ENCODE data around the gene WRAP73. TPM values are rescaled to one million over a fixed set of nuclear protein-coding genes. Genes with fewer than 3 reads are reported as not detected.

Gene WRAP73
- total RNA-seq, 6 experiments from 2014 or later = 5.6 to 9.1 (median 7.1) TPM

- DNase-seq (no peak), ATAC-seq (no peak)
- no peaks in the 10 kb centered on the region for H3K9me3 ChIP-seq
- no peaks in the 10 kb centered on the region for H3K36me3 ChIP-seq
- intact Hi-C loops (cut with DNase I) = no loop called here
- no peak overlapping the region for H3K4me3 ChIP-seq
- no peak overlapping the region for H3K27ac ChIP-seq
- H3K27me3 ChIP-seq = no peaks in the 10 kb centered on the region
- WGBS (ENCODE audit: insufficient coverage, low coverage, low lambda C conversion rate, missing lambda C conversion rate) = 59% methylated on average over 8 of the region's 31 CpGs
- TF ChIP-seq POLR2A (IDR thresholded peaks at IDR 0.05) (no peak), CTCF (IDR thresholded peaks at IDR 0.05) (no peak)
- no peaks in the 10 kb centered on the region for H3K4me1 ChIP-seq
Observed at GRCh38 chr1:3594706-3595377, 55.1 kb downstream of the WRAP73 start.

- WGBS (ENCODE audit: insufficient coverage, low coverage, low lambda C conversion rate, missing lambda C conversion rate) = 28% methylated on average over 4 of the region's 10 CpGs
Observed at GRCh38 chr1:3593745-3594144, 56.2 kb downstream of the WRAP73 start.

GRCh38 chr1:3593334-3593733 is 56.6 kb downstream of the WRAP73 start:
- intact Hi-C loops (cut with DNase I) = no loop called here
- Histone ChIP-seq H3K4me1 (no peaks in the 10 kb centered on the region), H3K27me3 (no peaks in the 10 kb centered on the region), H3K9me3 (no peaks in the 10 kb centered on the region), H3K4me3 (no peak overlapping the region), H3K27ac (no peak overlapping the region), H3K36me3 (no peaks in the 10 kb centered on the region)
- TF ChIP-seq CTCF (IDR thresholded peaks at IDR 0.05) = no peak
- no peak for TF ChIP-seq POLR2A (IDR thresholded peaks at IDR 0.05)
- WGBS (ENCODE audit: insufficient coverage, low coverage, low lambda C conversion rate, missing lambda C conversion rate) = 56% methylated on average over 4 of the region's 17 CpGs
- no peak for DNase-seq
- ATAC-seq = no peak

More at GRCh38 chr1:3593745-3594144, 56.2 kb downstream of the WRAP73 start:
- Histone ChIP-seq H3K4me3 (no peak overlapping the region), H3K27ac (no peak overlapping the region), H3K9me3 (no peaks in the 10 kb centered on the region), H3K27me3 (no peaks in the 10 kb centered on the region), H3K4me1 (no peaks in the 10 kb centered on the region), H3K36me3 (no peaks in the 10 kb centered on the region)
- intact Hi-C loops (cut with DNase I) = no loop called here
- TF ChIP-seq POLR2A (IDR thresholded peaks at IDR 0.05) (no peak), CTCF (IDR thresholded peaks at IDR 0.05) (no peak)
- ATAC-seq (no peak), DNase-seq (no peak)

GRCh38 chr1:3590951-3591865 is 58.7 kb downstream of the WRAP73 start:
- intact Hi-C loops (cut with DNase I) = no loop called here
- no CpG with 5 or more reads among the region's 33 CpGs for WGBS (ENCODE audit: insufficient coverage, low coverage, low lambda C conversion rate, missing lambda C conversion rate)
- no peaks in the 10 kb centered on the region for H3K36me3 ChIP-seq

More at GRCh38 chr1:3590951-3591865, 58.7 kb downstream of the WRAP73 start:
- H3K4me3 ChIP-seq = no peak overlapping the region
- no peaks in the 10 kb centered on the region for H3K4me1 ChIP-seq
- DNase-seq (no peak), ATAC-seq (no peak)
- no peaks in the 10 kb centered on the region for H3K27me3 ChIP-seq
- H3K9me3 ChIP-seq = no peaks in the 10 kb centered on the region
- no peak overlapping the region for H3K27ac ChIP-seq
- TF ChIP-seq POLR2A (IDR thresholded peaks at IDR 0.05) (no peak), CTCF (IDR thresholded peaks at IDR 0.05) (no peak)

Measured in right lobe of liver (tissue), 6 donors.